Measurements from ENCODE around the gene SPOPL.
"Not testable (repeated sequence)": the region's sequence is repeated elsewhere in the genome, so short reads cannot be mapped to it uniquely, and the experiment has no call there.

Gene SPOPL

DNA sequence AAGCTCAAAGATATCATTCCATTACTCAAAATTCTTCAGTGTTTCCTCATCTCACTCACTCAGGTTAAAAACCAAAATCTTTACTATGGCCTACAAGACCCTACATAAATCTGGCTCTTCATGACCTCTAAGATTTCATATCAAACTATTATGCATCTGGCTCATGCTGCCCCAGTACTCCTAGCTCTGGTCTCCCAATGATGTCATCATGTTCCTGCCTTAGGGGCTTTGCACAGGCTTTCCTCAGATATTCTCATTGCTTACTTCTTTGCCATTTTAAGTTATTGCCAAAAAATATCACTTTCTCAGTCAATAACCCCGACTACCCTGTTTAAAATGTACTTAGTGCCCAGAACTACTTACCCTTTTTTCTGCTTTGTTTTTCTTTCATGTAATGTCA is 33.0 kb upstream of the SPOPL start:
- no peak overlapping the region for H3K27ac ChIP-seq
- no peak for TF ChIP-seq CTCF (IDR thresholded peaks at IDR 0.05)
- no peak for TF ChIP-seq ZFX (IDR thresholded peaks at IDR 0.05; ENCODE audit: borderline replicate concordance)

DNA sequence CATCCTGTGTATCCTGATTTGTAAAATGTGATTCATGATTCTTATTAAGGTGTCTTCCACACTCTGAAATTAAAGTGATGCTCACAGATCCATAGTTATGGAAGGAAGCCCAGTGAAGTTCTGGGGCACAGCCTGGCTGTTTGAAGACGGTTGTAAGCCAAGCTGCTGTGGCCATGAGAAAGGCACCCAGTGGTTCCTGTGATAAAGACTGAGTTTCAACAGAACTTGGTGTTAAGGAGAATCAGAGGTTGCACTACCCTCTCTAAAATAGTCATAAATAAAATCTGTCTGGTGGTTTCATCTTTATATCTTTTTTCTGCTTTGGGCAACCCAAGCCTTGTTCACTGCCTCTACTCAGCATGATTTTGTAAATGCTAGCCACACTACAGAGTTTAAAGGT is 32.2 kb upstream of the SPOPL start:
- no peak overlapping the region for H3K27ac ChIP-seq
- no peak for TF ChIP-seq ZFX (IDR thresholded peaks at IDR 0.05; ENCODE audit: borderline replicate concordance)
- TF ChIP-seq CTCF (IDR thresholded peaks at IDR 0.05): no peak

- TF ChIP-seq ZFX (IDR thresholded peaks at IDR 0.05; ENCODE audit: borderline replicate concordance) (no peak), CTCF (IDR thresholded peaks at IDR 0.05) (no peak)
- H3K27ac ChIP-seq: no peak overlapping the region
Measured at GRCh38 chr2:138470941-138471340, 30.6 kb upstream of the SPOPL start.

DNA sequence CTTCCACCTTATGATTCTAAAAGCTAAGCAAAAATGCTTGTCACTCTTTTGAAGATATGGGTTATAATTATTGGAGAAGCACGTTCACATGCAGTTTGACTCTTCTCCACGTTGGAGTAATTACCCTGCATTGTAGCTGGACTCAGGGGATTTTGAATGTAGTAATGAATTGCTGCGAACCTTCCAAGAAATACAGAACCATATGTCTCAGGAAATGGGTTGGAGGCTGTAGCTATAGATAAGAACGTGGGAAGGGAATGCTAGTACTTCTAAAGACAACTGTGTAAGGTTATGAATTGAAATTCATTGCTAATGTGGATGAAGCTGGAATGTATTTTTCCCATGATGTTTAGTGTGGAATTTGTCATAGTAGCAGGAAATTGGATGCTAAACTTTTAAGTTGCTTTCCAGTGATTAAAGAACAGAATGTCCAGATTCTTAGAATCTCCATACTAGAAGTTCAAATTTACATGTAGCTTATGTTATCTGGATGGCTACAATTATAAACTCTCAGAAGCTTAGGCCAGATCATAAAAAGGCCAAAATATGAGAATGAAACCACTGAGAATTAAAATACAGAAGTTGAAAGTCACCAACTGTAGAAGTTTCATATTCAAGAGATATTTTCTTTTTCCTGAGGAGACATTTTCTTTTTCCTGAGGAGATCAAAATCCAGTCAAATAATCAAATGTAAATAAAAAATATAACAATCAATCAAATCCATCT is 27.3 kb upstream of the SPOPL start:
- H3K27ac ChIP-seq: no peak overlapping the region
- TF ChIP-seq ZFX (IDR thresholded peaks at IDR 0.05; ENCODE audit: borderline replicate concordance) (no peak), CTCF (IDR thresholded peaks at IDR 0.05) (no peak)

DNA sequence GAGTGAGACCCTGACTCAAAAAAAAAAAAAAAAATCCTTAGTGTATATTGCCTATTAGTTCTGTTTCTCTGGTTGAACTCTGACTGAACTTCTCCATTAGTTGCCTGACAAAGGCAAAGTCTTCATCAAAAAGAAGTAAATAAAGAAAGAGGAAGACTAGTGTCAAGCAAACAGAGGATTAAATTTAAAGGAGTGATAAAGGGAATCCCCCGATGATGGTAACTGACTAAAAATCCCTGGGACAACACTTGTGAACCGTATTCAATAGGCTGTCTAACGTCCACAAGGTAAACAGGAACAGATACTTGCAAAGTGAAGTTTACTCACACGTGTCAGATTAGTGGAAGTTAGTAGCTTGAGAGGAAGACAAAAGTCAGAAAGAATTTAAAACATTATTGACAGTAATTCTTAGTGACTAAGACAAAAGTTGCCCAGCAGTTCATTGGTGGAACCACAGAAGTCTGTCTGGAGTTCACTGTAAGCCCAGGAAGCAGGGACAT is 26.2 kb upstream of the SPOPL start:
- H3K27ac ChIP-seq: no peak overlapping the region
- TF ChIP-seq CTCF (IDR thresholded peaks at IDR 0.05): no peak

GRCh38 chr2:138476186-138476585 is 25.4 kb upstream of the SPOPL start:
- no peak overlapping the region for H3K27ac ChIP-seq
- no peak for TF ChIP-seq ZFX (IDR thresholded peaks at IDR 0.05; ENCODE audit: borderline replicate concordance)
- no peak for TF ChIP-seq CTCF (IDR thresholded peaks at IDR 0.05)

- no peak for TF ChIP-seq ZFX (IDR thresholded peaks at IDR 0.05; ENCODE audit: borderline replicate concordance)
- no peak for TF ChIP-seq CTCF (IDR thresholded peaks at IDR 0.05)
- H3K27ac ChIP-seq: no peak overlapping the region
Measured at GRCh38 chr2:138476940-138477339, 24.6 kb upstream of the SPOPL start.

GRCh38 chr2:138482796-138483195 is 18.8 kb upstream of the SPOPL start:
- H3K27ac ChIP-seq: not testable (repeated sequence)

Data from 22Rv1 (cell line).